ENCODE data around the gene REG1A. TPM values are rescaled to one million over a fixed set of nuclear protein-coding genes. Genes with fewer than 3 reads are reported as not detected.

Gene REG1A
- total and polyA plus RNA-seq, 4 donors, result 2.3 to 9.2 (median 4.7) TPM; not detected in 1

- Histone ChIP-seq H3K9me3 (ENCODE audit: control insufficient read depth in 4 of 4, insufficient read depth in 3 of 4, low read length in 3 of 4) (peaks cover 0 to 3% (median 0%) of the 10 kb centered on the region in 4 donors), H3K36me3 (ENCODE audit: control insufficient read depth in 4 of 4, insufficient read depth in 4 of 4, low read length in 4 of 4) (no peaks in the 10 kb centered on the region), H3K9ac (ENCODE audit: insufficient read depth in 1 of 2, low read length in 2 of 2) (no peak overlapping the region), H3K27me3 (ENCODE audit: control insufficient read depth in 3 of 3, insufficient read depth in 3 of 3, low read length in 2 of 3) (no peaks in the 10 kb centered on the region), H3K4me1 (ENCODE audit: control insufficient read depth in 5 of 5, insufficient read depth in 5 of 5, low read length in 5 of 5) (no peaks in the 10 kb centered on the region), H3K27ac (ENCODE audit: low read depth in 1 of 2, low read length in 1 of 2) (no peak overlapping the region), H3K4me3 (no peak overlapping the region)
- TF ChIP-seq CTCF (IDR thresholded peaks at IDR 0.05; ENCODE audit: control extremely low read depth, extremely low read depth), result no peak
- no peak for DNase-seq
- WGBS, 2 donors, result 83 to 90% methylated on average over 2 of the region's 2 CpGs
- no peak for ATAC-seq (ENCODE audit: insufficient read depth, low FRiP score)
Observed at GRCh38 chr2:79105259-79105658, 15.0 kb upstream of the REG1A start.

GRCh38 chr2:79112269-79112668 lies 8.0 kb upstream of the REG1A start:
- Histone ChIP-seq H3K9ac (ENCODE audit: insufficient read depth in 1 of 2, low read length in 2 of 2) (no peak overlapping the region), H3K4me3 (no peak overlapping the region), H3K27ac (ENCODE audit: low read depth in 1 of 2, low read length in 1 of 2) (no peak overlapping the region), H3K36me3 (ENCODE audit: control insufficient read depth in 4 of 4, insufficient read depth in 4 of 4, low read length in 4 of 4) (no peaks in the 10 kb centered on the region), H3K4me1 (ENCODE audit: control insufficient read depth in 5 of 5, insufficient read depth in 5 of 5, low read length in 5 of 5) (no peaks in the 10 kb centered on the region), H3K9me3 (ENCODE audit: control insufficient read depth in 4 of 4, insufficient read depth in 3 of 4, low read length in 3 of 4) (peaks cover 0 to 2% (median 0%) of the 10 kb centered on the region in 4 donors), H3K27me3 (ENCODE audit: control insufficient read depth in 3 of 3, insufficient read depth in 3 of 3, low read length in 2 of 3) (no peaks in the 10 kb centered on the region)
- TF ChIP-seq CTCF (IDR thresholded peaks at IDR 0.05; ENCODE audit: control extremely low read depth, extremely low read depth), result no peak
- DNase-seq (no peak), ATAC-seq (ENCODE audit: insufficient read depth, low FRiP score) (no peak)
- 90 to 97% methylated on average over 3 of the region's 3 CpGs for WGBS, 2 donors

GRCh38 chr2:79114797-79115494 lies 5.3 kb upstream of the REG1A start:
- no peak for TF ChIP-seq CTCF (IDR thresholded peaks at IDR 0.05; ENCODE audit: control extremely low read depth, extremely low read depth)
- DNase-seq, result no peak

More at GRCh38 chr2:79114797-79115494, 5.3 kb upstream of the REG1A start:
- ATAC-seq (ENCODE audit: insufficient read depth, low FRiP score), result no peak
- Histone ChIP-seq H3K4me3 (no peak overlapping the region), H3K4me1 (ENCODE audit: control insufficient read depth in 5 of 5, insufficient read depth in 5 of 5, low read length in 5 of 5) (no peaks in the 10 kb centered on the region), H3K9ac (ENCODE audit: insufficient read depth in 1 of 2, low read length in 2 of 2) (no peak overlapping the region), H3K9me3 (ENCODE audit: control insufficient read depth in 4 of 4, insufficient read depth in 3 of 4, low read length in 3 of 4) (peaks cover 0 to 2% (median 0%) of the 10 kb centered on the region in 4 donors), H3K36me3 (ENCODE audit: control insufficient read depth in 4 of 4, insufficient read depth in 4 of 4, low read length in 4 of 4) (no peaks in the 10 kb centered on the region), H3K27ac (ENCODE audit: low read depth in 1 of 2, low read length in 1 of 2) (no peak overlapping the region), H3K27me3 (ENCODE audit: control insufficient read depth in 3 of 3, insufficient read depth in 3 of 3, low read length in 2 of 3) (no peaks in the 10 kb centered on the region)
- 72 to 79% methylated on average over 3 of the region's 3 CpGs for WGBS, 2 donors
